Omental fat pad (tissue), 4 donors: ENCODE data around the gene GIPC3. TPM values are rescaled to one million over a fixed set of nuclear protein-coding genes. Genes with fewer than 3 reads are reported as not detected.

Experiments
- ATAC-seq: fragments of 150-250 bp; one replicate; pipeline ENCODE4 v1.9.1; 2016; ENCODE audit warnings: mild to moderate bottlenecking, moderate library complexity; ENCODE audit not compliant: low FRiP score
- DNase-seq: peaks from one replicate; pipeline ENCODE4 v3.0.0-alpha.2; 2019; ENCODE audit warnings: low spot score
- total RNA-seq, 4 donors: library from RNA; depleted of rRNA; stranded (reverse); fragments of >200 nt; gene quantifications; one replicate each; pipeline ENCODE4 v1.1.0, GENCODE V29; 2016
- TF ChIP-seq, protein P1 (sequence below), 3 donors: fragments of 450-650 bp; IDR thresholded peaks; one replicate each; pipeline ENCODE4 v1.5.1; 2016 to 2017; ENCODE audit warnings: antibody characterized with exemption in 3 of 3, mild to moderate bottlenecking in 3 of 3, moderate library complexity in 2 of 3

GIPC3 gene
- total RNA-seq, 4 donors from 2014 or later: 0.56 to 3.0 (median 1.0) TPM

DNA sequence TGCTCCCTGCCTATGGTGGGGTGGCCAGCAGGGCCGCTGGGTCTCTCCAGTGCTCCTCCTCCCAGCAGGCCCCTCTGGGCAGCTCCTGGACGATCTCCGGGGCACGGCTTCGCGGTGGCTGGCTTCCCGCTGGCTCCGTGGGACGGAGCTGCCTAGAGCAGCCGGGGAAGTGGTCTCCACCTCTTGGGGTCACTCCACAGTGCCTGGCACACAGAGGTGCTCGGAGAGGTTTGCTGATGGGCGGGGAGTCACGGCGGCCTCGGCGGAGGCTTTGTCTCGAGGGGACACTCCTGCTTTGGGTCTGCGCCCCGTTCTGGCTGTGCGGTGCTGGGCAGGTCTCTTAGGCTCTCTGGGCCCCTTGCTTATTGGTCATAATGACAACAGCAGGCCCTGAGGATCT, 51.2 kb downstream of the GIPC3 start:
- DNase-seq (no peak), ATAC-seq (no peak)
- TF ChIP-seq, protein P1, sequence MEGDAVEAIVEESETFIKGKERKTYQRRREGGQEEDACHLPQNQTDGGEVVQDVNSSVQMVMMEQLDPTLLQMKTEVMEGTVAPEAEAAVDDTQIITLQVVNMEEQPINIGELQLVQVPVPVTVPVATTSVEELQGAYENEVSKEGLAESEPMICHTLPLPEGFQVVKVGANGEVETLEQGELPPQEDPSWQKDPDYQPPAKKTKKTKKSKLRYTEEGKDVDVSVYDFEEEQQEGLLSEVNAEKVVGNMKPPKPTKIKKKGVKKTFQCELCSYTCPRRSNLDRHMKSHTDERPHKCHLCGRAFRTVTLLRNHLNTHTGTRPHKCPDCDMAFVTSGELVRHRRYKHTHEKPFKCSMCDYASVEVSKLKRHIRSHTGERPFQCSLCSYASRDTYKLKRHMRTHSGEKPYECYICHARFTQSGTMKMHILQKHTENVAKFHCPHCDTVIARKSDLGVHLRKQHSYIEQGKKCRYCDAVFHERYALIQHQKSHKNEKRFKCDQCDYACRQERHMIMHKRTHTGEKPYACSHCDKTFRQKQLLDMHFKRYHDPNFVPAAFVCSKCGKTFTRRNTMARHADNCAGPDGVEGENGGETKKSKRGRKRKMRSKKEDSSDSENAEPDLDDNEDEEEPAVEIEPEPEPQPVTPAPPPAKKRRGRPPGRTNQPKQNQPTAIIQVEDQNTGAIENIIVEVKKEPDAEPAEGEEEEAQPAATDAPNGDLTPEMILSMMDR (IDR thresholded peaks at IDR 0.05): no peak

DNA sequence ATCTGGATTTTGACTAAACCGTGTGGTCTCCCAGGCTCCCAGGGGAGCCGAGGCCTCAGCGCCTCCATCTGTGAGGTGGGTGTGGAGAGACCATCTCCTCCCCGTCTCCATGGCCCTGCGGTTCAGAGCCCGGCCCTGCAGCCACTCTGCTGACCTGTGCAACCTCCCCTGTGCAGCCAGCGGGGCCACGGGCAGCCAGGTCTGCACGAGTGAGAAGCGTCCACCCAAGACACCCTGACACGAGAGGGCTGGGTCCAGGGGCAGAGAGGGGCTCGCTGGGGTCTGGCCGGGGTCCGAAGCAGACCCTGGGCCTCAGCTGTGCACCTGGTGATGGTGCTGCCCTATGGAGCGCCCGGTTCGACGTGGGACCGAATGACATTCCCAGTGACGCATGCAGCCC, 51.7 kb downstream of the GIPC3 start:
- no peak for DNase-seq
- ATAC-seq: no peak
- TF ChIP-seq, protein P1 (IDR thresholded peaks at IDR 0.05): no peak

DNA sequence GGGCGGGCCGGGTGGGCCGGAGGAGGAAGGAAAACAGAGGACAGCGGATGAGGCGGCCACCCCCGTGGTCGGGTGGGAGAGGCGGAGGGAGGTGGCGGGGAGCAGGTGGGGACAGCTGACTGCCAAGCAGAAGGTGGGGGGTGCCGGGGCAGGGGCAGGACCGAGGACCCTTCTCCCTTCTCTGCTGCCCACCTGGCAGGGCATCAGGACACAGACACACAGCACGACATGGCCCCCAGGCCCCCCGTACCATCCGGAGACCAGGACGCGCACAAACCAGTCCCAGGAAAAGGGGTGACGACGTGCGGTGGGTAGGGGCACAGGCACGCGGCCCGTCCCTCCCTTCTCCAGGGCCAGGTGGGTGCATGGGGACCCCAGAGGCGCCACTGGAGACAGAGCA, 52.3 kb downstream of the GIPC3 start:
- ATAC-seq: no peak
- DNase-seq: no peak
- TF ChIP-seq, protein P1 (IDR thresholded peaks at IDR 0.05): no peak

DNA sequence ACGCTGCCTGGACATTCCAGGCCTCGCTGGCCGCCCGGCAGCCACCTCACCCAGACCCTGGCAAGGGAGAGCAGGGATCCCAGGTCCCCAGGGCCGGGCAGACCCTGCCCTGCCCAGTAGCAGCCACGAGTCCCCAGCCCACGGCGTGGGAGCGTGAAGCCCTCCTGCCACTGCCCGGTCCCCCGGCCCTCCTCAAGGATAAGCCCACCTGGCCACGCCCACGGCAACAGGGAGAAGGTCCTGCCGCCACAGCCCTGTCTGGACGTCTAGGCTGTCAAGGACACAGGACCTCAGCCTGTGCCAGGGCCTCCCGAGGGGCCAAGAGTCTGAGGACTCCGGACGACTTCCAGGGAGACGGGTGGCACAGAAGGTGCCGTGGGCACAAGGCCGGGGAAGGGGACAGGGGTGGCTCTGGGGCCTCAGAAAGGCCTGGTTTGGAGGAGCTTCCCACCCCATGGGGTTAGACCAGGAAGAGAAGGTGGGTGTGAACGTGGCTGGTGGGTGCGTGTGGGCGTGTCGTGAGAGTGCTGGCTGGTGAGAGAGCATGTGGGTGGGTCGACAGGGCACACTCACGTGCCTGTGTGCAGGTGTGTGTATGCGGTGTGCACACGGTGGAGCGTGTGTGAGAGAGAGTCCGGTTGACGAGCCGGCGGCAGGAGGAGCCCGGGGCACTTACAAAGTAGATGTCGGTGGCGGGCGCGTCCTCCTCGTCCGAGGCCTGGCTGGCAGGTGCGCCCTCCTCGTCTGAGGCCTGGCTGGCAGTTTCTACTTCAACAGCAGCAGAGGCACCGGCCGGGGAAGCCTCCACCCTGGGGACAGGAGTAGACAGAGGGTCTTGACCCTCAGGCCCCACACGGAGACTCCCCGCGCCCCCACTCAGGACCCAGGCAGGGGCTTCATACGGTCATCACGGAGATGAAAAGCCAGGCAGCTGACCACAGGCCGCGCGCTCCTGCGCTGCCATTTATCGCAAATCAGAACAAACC, 53.2 kb downstream of the GIPC3 start:
- TF ChIP-seq, protein P1 (IDR thresholded peaks at IDR 0.05): no peak
- ATAC-seq (no peak), DNase-seq (no peak)

DNA sequence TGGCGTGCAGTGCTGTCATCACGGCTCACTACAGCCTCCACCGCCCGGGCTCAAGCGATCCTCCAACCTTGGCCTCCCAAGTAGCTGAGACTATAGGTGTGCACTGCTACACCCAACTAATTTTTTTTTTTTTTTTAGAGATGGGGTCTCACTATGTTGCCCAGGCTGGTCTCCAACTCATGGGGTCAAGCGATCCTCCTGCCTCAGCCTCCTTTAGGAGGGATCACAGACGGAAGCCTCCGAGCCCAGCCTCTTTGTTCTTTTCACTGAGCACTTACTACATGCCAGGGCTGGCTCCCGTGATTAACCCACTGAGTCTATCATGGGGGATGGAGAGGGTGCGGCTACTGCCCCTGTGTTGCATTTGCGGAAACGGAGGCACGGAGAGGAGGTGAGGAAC, 54.2 kb downstream of the GIPC3 start:
- no peak for ATAC-seq
- no peak for DNase-seq
- TF ChIP-seq, protein P1 (IDR thresholded peaks at IDR 0.05): no peak

DNA sequence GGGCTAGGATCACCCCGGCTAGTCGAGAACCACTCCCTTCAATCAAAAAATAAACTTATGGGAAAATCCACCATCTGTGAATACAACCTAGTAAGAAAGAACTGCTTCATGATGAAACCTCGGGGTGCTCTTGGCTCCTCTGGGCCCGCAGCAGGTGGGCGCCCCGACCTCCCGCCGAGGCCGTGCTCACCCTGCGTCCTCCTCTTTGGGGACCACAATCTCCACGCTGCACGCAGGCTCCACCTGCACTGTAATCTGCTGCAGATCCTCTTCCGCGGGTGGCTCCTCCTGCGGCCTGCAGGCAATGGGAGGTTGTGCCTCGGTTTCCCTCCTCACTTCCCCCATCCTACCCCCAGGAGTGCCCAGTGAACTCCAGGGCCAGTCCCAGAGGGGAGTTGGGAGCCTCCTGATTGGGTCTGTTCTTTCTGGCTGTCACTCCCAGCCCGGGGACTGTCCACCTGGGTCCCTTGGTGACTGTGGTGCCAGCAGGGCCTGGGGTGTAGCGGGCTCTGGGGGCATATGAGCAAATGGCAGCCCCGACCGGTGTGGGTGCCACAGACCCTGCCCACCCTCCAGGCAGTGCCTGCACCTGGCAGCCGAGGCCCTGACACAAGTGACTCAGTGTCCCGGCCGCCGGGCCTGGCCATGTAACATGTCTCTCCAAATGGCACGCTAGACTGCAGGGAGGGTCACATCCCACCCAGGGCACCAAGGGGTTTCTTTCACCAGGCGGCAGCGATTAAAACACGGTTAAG, 56.4 kb downstream of the GIPC3 start:
- ATAC-seq (no peak), DNase-seq (no peak)
- TF ChIP-seq, protein P1 (IDR thresholded peaks at IDR 0.05): no peak
